CD4-positive, alpha-beta T cell treated with Interleukin-4 for 4 hours (primary cell): ENCODE data around the gene DLGAP1.

Source experiments
- DNase-seq: peaks from one replicate; pipeline ENCODE4 v3.0.0-alpha.2; 2020

Gene DLGAP1

DNA sequence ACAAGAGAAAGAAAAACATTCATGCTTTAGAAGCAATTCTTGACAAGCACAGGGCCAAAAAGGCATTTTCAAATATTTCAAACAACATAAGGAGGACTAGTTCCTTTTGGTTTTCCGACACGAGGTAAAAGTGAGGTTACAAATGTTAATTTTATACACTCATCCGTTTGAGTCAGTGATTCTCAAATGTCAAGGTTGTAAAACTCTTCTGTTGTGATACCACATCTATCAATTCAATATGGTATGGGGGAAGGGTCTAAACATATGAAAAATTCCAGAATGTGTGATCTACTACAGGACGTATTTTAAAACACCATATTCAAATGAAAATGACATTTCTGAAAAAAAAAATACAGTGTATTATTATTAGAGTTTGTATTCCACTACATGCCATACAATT, 952.5 kb downstream of the DLGAP1 start:
- no peak for DNase-seq

DNA sequence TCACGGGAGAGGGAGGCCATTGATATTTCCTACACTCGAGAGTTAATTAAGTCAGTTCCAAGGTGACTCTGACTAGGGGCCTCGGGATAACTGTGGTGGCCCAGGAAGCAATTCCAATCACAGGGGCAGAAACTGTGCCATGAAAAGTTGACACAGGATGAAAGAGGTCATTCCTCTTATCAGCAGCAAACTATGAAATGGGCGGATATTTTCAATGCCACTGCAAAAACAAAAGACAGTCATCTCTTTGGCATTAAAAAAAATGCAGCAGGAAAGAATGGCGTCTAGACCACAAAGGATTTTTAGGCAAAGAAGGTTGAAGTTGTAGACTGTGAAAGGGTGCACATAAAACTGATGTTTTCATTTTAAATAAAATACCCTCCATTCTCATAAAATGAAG, 955.1 kb downstream of the DLGAP1 start:
- DNase-seq: no peak

DNA sequence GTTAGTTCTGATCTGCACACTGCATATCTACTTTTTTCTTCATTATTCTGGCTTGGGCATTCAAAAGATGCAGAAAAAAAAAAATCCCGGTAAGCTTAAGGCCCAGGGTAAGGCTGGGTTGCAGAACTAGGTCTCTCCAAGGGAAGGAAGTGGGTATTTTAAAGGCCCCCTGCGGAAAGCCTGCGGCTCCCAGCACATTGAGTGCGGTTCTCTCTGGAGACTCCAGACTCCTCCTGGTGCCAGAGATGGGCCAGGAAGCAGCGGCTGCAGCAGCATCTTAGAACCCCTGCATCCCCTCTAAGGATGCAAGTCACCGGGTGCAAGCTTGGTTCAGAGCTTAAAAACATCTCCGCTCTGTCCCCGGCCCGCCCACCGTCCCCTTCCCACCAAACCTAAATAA, 955.6 kb downstream of the DLGAP1 start:
- DNase-seq: no peak

DNA sequence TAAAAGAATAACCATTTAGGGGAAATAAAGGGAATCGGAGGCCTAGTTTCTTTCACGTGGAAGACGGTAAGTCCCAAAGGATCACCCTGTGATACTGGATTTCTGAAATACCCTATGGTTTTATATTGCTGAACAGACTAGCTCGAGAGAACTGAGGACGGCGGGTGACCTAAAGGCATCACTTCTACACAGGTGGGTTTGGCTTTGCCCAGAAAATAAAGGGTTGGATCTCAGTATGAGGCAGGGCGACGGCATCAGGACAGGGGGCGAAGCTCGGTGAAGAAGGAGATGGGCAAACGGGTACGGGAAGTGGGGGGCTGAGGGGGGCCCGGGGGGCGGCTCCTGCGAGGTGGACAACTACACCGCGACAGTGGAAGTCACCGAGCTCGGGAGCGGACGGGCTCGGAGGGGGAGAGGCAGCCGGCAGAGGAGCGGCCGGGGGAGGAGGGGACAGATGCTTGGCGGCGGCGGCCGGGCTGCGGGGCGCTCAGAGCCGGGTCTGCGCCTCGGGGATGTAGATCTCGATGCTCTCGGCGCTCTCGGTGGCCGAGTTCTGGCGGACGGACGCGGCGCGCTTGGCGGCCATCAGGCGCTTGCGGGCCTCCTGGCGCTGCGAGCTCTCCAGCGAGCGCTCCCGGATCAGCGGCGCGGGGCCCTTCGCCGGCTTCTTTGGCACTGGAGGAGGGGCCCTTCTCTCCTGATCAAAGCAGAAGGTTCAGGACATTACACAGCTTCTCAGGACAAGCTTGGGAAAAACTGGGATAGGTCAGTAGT, 956.2 kb downstream of the DLGAP1 start:
- no peak for DNase-seq

DNA sequence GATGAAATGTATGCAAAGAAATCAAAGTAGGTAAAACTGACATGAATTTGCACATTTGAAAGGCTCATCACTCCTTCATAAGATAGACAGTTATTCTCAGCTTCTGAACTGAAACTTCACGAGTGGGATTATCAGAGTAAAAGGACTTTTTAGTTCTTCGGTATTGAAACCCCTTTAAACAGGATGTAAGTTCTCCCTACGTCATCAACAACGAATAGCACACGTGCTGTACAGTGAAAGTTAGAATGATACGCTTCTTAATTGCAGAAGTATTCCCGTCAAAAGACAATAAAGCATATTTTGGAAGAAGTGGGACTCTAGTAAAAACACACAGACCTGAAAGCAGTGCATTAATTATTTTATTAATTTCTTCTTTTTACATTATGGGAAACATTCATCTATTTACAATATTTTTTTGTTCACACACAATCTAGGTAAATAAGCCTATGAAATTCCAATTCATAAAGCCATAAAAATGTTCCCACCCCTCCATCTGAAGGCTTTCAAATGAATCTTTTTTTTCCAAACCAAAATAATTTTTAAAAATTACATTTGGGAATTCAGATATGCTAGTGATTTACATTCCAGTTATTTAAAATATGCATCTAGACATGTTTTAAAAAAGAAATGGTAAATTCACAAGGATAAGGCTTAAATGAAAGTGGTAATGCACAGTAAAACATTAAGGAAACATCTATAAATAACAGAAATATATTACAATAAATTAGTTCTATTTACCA, 959.2 kb downstream of the DLGAP1 start:
- DNase-seq: peak; percentile 7

DNA sequence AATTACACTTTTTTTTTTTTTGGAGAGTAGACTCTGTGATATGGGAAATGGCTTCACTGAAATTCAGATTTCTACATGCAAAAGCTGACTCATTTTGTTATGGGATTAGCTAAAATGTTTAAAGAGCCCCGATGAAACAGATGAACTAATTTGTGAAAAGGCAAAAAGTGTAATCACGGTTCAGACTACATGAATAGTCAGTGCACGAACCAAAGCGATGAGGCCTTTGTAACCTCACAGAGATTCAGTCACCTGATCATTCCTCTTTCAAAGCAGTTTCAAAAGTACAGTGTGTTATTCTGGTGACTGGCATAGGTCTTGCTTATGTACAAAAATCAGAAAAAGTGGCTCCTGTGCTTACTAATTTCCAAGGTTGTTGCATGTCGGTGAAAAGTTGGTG, 960.5 kb downstream of the DLGAP1 start:
- no peak for DNase-seq

DNA sequence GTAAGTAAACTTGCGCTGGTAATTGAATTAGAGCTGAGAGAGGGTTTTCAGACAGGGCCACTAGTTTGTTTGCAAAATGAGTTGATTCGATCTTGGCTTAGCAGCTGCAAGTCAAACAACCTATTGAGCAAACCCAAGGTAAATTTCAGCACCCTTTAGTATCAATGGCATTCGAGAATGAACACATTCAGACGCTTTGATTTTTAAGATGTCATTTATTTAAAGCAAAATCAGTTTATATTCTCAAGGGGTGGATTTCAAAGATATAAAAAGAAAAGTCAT, 960.9 kb downstream of the DLGAP1 start:
- DNase-seq: no peak

DNA sequence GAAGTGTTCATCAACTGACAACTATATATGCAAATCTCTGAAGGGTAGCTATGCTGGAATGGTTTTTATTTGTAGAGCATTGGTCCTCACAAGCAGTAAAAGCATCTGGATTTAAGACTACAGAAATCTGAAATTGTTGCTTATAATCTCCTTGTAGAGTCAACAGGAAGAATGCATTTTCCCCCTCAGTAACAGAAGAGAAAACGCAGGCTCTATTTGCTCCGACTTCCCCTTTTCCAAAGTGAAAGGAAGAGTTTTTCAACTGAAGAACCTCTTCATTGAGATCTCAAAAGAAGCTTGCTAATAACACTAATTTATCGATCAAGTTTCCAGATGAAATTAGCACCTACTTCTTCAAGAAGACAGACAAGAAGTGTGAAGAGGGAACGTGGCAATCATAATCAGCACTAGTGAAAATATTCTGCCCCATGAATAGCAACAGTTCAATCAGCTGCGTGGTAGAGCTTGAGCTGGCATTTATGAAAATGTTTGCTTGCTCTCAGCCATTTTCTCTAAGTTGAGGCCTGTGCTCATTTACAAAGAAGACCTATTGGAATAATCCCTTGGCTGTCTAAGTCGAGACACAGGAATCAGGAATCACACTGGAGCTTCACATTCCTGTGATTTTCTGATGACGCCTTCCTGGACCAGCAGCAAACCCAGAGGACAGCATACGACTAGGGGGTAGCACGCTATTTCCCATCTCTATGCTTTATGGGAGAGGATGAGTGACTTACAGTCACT, 961.4 kb downstream of the DLGAP1 start:
- DNase-seq: no peak

DNA sequence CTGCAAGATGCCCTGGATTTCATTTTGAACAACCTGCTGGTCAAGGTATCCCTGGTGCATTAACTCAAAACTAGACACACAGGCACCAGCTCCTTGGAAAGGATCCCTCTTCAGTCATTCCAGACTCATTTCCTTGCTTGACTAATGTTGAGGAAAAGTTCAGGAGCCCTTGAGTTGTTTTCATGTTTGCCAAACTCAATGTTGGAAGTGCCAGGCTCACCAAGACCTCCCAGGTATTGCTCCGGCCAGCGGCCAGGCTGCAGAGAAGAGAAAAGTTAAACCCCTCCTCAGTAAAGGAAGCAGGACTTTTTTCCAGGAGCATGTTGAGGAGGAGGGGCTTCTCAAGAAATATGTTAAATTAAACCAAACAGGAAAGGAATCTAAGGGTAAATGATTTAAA, 962.4 kb downstream of the DLGAP1 start:
- no peak for DNase-seq

DNA sequence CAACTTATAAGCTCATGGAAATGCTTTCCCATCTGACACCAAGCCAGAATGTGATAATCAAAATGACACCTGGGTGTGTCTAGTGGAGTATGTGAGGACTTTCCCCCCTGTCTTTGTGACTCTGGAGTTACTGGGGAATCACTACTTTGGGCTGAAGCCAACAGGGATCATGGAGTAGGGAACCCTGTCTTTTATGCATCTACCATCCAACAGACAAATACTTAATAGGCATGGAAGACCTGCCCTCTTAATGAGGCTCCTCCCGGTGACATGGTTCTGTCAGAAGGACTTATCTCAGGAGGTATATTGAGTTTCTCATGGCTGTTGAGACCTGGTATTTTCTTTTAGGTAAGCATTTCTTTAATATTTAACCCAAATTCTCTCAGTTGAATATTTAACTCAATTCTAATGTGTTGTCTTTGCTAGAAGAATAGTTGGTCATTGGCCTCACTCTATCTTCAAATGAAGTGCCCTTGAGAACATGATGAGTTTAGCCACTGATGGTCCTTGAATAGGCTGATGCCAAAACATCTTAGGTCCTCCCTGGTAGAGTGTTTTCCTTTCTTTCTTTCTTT, 963.0 kb downstream of the DLGAP1 start:
- no peak for DNase-seq

DNA sequence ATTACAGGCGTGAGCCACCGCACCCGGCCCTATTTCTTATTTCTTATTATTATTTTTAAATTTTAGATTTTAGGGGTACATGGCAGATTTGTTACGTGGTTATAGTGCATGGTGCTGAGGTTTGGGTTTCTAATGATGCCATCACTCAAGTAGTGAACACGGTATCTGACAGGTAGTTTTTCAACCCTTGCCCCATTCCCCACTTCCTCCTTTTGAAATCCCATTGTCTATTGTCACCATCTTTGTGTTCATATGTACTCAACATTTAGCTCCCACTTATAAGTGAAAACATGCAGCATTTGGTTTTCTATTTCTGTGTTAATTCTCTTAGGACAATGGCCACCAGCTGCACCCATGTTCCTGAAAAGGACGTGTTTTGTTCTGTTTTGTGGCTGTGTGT, 965.6 kb downstream of the DLGAP1 start:
- DNase-seq: no peak

DNA sequence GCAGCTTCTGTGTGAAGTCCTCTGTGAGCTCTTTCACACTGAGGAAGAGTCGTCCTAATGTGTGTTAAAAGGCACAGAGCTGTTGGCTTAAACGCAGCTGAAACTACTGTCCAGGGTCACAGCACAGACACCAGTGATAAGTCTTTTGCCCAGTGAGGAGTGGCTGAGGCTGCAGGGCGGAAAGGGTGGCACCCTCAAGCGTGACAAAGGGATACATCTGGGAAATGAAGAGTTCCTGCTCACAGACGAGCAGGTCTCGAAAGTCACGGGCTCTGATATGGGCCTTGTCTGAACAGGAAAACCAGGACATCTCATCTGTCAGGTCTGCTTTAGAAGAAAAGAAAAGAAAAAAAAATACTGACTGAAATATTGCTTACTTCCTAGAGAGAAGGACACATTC, 968.6 kb downstream of the DLGAP1 start:
- DNase-seq: no peak

DNA sequence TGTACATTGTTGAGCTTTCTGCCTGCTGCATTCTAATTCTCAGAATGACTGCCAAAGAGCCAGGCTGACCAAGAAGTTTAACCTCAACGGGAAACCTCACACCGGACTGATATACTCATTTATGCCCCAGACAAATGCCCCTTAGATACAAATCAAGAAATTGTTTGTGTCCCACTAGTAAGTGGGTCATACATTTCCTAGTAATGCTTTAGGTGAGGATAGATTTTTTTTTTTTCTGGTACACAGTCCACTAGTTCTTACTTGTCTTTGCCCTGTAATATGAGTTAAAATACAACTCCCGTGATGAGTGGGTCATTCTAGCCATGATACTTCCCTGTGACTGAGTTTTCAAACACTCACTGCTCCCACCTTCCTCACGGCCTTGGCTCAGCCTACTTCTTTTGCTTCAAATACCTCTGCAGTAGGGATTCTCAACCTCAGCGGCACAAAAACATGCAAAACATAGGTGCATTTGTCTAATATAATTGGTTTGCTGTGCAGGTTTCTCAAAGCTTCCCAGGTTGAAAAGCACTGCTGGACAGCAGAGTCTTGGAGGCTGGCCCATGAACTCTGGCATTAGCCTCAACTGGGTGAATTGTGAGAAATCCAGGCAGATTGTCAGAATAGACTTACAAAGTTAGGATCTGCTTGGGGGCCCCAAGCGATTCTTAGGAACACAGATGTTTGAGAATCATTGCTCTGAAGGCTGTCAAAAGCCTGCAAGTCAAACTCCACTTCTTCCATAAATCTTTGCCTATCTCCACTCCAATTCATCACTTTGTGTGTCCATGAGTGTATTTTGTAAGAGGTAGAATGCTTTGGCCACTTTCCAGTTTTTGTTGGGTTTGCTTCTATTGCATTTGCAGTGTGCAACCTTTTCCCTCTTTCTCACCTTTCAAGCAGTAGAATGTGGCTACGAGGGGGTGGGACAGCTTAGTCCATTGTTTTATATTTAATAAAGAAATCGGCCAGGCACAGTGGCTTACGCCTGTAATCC, 969.7 kb downstream of the DLGAP1 start:
- DNase-seq: no peak

DNA sequence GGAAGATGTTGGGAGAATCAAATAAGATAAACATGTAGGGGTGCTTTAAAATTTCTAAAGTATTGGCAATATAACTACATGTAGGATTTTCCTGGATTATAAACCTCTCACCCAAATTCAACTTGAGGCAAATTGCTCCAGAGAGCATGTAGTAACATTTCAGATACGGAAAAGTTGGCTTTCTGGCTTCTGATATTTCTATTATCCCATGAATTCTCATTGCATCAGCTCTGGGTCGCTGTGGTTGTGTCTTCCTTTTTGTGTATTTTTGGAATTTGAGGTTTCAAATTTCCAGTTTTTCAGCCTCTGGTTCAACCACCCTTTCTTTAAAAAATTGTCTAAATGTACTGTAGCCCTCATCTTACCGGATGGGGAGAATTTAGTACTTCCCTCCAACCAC, 972.8 kb downstream of the DLGAP1 start:
- DNase-seq: no peak

DNA sequence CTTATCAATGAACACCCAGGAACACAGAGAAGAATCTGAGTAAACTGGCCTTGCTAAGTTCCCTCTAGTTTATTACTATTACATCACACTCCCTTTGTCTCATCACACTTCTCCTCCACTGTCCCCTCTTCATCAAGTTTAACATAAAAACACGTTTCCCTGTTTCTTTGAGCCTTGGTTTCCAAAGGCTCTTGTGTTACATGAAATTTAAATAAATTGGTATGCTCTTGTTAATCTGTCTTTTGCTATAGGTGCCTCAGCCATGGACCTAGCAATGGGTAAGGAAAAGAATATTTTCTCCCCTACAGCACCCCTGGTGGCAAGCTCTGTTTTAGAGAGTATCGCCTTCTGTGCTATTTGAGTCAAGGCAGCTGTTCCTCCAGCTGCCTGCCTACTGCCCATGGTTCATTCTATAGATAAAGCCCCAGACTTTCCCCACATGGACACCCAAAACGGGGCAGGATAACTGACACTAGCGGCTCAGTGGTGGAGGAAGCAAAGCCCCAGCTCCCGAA, 973.4 kb downstream of the DLGAP1 start:
- DNase-seq: peak; percentile 27

DNA sequence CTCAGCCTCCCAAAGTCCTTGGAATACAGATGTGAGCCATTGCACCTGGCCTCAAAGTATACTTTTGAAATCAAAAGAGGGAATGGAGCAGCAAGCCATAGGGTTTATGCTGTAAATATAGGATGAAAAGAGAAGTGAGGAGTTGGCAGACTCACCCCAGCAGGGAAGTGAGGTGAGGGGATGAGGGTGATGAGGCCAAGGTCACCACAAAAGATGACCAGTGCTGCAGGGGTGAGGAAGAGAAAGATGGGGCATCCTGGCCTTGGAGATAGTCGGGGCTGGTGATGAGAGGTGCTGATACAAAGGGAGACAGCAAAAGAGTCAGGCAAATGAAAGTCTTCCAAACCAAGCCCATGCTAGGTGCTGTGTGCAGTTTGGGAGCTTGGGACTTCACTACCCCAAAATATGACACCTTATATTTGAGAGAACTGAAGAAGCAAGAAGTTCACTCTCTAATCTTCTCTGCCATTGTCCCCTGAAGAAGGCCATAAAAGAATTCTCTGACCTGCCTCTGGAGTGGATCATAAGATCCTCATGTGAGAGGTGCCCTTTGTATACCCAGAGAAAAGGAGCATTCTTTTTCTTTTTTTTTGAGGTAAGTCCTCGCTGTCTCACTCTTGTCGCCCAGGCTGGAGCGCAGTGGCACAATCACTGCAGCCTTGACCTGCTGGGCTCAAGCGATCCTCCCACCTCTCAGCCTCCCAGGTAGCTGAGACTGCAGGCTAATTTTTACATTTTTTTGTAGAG, 974.1 kb downstream of the DLGAP1 start:
- DNase-seq: no peak

DNA sequence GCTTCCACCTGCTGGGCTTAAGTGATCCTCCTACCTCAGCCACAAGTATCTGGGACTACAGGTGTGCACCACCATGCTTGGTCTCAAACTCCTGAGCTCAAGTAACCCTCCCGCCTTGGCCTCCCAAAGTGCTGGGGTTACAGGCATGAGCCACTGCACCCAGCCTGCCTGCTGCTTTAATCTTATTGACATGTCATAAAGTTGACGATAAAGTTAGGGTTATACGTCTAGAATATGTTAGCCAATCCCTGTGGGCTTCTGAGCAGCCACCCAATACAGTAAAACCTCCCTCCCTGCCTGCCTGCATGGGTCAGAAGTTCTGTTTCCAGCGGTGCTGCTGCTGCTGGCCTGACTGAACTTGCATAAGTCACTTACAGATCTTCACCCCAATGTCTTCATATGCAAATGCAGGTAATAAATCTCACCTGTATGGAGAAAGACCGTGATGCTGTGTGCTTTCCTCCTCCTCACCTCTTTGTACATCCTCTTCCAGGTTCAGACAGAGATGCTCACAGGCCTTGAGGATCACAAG, 975.1 kb downstream of the DLGAP1 start:
- no peak for DNase-seq

DNA sequence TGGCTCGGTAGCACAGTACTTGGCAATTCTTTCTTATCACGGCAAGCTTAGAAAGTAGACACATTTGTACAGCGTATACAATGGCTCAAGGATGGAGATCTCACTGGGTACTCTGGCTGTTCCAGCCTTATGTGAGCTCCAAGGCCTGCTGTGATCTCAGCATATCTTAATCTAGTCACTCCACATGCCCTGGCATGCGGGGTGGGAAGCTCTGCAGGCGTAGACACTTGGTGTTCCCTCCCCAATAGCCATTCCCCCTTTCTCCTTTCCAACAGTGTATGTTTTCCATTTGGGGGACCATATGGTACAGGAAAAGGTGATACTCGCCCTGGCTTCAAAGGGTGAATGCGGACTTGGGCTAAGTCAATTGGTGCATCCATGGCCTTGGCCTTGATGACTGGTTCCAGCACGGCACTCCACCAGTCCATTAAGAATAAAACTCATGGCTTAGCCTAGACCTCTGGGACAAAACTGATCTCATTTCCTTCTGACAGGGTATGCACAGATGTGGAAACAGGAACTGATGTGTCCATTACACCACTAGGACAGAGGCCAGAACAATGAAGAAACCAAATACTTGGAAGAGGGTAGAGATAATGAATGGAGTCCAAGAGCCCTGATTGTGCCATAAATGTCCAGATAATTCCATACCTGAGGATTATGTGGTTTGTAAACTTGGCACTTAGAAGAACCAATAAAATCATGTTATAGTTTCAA, 976.7 kb downstream of the DLGAP1 start:
- DNase-seq: no peak

DNA sequence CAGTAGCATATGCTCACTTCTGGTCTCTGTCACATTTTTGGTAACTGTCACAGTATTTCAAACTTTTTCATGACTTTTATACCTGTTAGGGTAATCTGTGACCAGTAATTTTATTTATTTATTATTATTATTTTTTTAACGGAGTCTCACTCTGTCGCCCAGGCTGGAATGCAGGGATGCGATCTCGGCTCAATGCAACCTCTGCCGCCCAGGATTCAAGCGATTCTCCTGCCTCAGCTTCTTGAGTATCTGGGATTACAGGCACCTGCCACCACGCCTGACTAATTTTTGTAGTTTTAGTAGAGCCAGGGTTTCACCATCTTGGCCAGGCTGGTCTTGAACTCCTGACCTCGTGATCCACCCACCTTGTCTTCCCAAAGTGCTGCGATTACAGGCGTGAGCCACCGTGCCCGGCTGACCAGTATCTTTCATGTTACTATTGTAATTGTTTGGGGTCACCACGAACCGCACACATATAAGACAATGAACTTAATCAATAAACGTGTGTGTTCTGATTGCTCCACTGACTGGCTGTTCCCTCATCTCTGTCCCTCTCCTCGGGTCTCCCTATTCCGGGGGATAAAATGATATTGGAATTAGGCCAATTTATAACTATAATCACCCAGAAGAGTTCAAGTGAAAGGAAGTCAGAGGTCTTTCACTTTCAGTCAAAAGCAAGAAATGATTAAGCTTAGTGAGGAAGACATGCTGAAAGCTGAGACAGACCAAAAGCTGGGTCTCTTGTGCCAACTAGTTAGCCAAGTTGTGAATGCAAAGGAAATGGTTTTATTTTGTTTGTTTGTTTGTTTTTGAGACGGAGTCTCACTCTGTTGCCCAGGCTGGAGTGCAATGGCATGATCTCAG, 982.2 kb downstream of the DLGAP1 start:
- DNase-seq: peak; percentile 11
